GM21367 (cell line): Measurements from ENCODE around the gene CDC42.

Experiments used
- ATAC-seq: cut with Tn5 transposase; IDR thresholded peaks from one replicate; pipeline ENCODE4 v1.9.1; 2021; ENCODE audit not compliant: unreplicated experiment

The CDC42 gene

GRCh38 chr1:22104865-22105437 is 52.4 kb downstream of the CDC42 start:
- no peak for ATAC-seq

GRCh38 chr1:22105611-22106207 is 53.2 kb downstream of the CDC42 start:
- no peak for ATAC-seq

DNA sequence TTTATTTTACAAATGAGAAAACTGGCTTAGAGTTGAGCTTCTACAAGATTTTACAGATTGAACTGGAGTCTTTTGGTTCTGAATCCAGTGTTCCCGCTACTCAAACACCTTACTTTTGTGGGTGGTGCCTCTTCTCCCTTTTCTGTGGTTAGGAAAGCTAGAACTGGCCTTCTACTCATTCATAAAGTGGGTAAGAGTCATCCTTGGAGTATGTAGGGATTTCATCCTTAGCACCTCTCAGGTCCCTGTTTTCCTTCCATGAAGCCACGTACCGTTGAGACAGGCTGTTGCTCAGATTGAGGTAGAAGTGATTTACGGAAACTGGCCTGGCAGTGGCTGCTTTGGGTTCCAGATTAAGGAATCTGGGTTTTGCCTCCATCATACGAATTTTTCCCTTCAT is 54.6 kb downstream of the CDC42 start:
- ATAC-seq, result no peak

DNA sequence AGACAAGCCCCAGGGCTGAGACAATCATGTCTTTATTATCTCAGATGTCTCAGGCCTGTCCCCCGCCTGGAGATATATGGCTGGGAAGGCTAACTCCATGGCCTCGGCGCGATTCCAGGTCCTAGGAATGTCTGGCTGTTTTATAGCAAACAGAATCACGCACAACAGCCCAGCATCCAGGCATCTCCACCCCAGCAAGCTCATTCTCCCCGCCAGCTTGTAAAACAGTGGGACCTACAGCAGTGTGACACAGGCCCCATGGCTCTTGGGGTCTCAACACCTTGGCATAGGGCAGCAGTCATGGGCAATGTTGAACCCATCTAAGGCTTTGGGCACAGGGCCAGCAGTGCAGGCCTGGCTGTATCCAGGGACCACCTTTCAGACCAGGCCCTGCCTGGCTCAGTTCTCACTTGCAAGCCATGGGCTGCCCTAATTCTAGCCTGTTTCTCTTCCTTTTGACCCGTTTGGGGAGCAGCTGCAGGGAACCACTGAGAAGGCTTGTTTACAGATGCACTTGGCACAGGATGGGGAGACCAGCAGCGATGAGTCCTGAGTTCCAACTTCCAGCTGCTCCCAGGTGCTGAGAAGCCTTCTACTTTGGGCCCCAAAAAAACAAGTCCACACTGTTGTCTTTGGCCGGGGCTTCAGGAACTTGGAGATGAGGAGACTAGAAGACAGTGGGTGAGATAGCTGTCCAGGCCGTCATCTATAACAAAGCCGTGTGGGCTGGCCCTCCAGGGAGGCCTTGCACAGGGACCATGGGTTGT is 56.0 kb downstream of the CDC42 start:
- no peak for ATAC-seq

DNA sequence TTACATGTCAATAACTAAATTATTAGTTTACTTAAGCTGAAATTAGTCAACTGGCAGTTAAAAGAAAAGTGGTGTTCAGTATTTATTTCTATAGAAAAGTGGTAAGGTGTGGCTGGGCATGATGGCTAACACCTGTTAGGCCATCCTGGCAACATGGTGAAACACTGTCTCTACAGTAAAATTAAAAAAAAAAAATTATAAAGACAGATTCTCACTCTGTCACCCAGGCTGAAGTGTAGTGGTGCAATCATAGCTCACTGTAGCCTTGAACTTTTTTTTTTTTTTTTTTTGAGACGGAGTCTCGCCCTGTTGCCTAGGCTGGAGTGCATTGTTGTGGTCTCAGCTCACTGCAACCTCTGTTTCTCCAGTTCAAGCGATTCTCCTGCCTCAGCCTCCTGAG is 57.5 kb downstream of the CDC42 start:
- ATAC-seq, result no peak

DNA sequence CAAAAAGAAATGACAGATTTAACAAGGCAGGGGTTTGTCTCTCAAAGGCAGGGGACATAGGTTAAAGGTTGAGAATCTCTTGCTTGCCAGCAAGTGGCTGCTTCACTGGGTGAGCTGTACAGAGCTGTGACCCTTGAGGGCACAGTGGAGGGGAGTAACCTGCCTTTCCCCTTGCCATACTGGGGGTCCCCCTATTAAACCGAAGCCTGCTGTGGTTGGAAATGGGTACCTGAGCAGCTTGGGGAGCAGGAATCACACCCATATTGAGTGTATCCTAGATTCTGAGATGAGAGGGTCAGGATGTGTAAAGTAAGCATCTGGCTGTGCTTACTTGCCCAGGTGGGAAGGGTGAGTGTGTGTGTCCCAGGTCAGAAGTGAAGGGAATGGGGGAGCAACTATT is 58.6 kb downstream of the CDC42 start:
- no peak for ATAC-seq

DNA sequence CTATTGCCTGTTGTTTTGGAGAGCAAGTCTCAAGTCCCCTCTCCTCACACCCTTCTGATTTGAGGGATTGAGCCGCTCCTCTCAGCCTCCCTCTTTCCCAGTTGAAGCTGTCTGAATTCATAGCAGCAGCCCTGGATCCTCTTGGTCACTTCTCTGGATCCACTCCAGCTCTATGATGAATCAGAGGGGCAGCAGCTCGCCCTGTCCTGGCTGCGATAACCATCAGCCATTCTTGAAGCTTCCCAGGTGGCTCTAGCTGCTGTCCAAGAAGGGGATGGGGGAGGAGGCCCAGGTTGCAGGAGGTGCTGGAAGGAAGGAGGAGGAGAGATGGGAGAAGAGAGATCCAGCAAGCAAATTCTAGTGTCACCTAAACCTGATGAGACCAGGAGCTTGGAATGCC is 59.1 kb downstream of the CDC42 start:
- no peak for ATAC-seq

DNA sequence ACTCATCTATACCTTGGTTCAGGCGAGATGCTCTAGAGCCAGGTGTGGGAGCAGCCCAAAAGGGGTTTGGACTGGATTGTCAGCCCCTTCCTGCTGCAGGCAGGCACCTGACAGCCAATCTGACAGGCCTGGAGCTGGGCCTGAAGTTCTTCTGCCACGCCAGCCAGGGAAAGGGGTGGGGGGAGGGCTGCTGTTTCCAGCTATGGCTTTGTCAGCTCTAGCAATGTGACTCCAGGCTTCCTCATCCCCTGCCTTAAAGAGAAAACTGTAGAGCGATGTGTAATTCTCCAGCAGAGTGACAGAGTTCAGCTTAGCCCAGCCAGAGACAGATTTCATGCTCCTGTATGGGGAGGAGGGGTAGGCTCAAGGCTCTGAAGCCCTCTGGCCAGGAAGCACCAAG is 60.0 kb downstream of the CDC42 start:
- ATAC-seq, result no peak

DNA sequence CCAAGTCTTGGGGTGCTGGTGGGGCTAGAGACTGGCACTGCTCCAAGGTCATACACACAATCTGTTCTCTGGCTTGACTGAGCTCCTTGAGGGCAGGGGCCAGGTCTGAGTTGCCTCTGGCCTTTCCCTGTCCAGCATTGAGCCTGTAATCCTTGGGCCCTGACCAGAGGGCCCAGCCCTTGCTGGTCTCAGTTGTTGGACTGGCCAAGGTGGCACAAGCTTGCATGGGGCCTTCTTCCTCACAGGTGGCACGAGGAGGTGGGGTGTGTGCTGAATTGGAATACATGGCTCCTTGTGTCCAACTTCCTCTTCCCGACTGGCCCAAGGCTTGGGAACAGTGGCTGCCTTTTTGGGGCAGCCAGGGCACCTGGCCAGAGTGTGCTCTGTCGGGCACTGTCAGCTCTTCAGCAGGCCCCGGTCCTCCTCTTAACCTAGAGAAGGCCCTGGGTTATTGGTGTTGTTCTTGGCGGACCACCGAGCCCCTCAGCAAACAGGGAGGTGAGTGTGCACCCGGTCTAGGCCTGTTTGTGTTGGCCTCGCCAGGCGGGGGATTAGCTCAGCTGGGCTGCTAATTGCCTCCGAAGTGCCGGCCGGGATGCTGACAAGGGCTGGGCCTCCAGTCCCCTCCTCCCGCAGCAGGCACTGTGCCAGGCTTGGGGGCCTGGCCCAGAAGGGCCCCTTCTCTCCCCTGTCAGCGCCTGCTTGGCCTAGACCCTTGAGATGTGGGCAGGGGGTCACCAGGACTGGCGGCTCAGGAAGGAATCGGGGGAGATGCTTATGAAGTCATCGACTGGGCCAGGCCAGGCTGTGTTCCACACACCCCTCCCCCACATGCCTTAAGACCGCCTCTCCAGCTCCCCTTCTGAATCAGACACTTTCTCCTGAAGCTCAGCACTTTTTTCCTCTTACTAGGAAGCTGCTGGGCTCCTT is 61.8 kb downstream of the CDC42 start:
- no peak for ATAC-seq

DNA sequence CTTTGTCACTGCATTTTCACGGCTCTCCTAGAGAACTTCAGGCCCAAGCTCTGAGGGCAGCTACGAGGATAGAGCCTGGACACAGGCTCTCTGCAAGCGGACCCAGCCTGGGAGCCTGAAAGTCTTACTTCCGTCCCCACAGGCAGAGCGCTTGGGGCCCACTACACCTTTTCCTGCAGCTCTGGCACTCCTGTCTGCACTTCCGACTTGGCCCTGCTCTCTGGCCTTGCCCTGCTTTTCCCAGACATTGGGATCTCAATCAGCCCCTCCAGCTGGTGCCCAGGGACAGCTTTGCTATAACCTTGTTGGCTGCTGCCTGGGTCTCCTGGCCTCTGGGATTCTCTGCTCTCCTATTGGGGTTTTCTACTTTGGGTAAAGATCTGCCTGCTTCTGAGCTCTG is 62.8 kb downstream of the CDC42 start:
- ATAC-seq, result no peak

GRCh38 chr1:22117238-22117637 is 64.7 kb downstream of the CDC42 start:
- ATAC-seq, result no peak

GRCh38 chr1:22117851-22118250 is 65.3 kb downstream of the CDC42 start:
- no peak for ATAC-seq

DNA sequence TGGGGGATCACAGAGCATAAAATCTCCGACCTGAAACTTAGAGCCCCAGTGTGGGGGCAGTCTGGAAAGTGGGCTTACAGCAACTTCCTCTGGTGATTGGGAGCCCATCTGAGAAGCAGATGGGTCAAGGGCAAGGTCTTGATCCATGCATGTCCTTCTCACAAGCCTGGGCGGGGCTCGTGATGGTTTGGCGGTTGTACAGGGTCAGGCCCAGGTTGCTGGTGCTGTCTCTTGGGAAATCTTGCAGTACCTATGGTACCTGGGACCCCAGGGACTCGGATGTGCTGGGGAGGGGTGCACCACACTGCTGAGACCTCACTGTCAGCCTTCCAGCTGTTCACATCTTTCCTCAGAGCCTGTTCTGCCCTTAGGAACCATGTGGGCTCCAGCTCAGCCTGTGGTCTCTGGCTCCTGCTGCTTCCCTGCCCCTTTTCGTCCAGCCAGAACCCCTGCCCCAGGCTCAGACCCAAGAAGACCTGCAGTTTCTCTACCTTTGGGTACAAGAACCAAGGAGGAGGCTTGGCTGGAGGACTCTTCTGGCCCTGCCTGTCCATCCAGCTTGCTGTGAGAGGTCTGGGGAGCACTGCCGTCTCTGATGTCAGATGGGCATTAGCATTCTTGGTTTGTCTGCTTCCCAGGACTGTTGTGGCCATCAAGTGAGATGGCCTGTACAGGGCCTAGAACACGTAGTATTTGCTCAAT is 65.9 kb downstream of the CDC42 start:
- no peak for ATAC-seq

GRCh38 chr1:22119626-22120468 is 67.3 kb downstream of the CDC42 start:
- ATAC-seq, result no peak

DNA sequence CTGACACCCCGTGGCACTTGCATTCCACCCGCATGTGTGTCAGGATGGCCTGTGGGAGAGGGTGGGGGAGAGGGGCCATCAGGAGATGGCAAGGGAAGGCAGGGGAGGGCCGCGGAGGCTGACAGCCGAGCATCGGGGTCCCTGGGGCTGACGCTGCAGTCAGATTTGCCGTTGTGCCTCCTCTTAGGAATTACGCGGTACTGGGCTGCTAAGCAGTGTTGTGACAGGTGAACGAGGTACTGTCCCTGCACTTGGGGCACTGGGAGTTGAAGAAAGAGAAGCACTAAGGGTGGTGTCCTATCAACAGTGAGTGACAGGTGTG is 67.9 kb downstream of the CDC42 start:
- no peak for ATAC-seq

- no peak for ATAC-seq
Measured at GRCh38 chr1:22121421-22121911, 69.0 kb downstream of the CDC42 start.

GRCh38 chr1:22122273-22123070 is 70.0 kb downstream of the CDC42 start:
- ATAC-seq, result no peak

DNA sequence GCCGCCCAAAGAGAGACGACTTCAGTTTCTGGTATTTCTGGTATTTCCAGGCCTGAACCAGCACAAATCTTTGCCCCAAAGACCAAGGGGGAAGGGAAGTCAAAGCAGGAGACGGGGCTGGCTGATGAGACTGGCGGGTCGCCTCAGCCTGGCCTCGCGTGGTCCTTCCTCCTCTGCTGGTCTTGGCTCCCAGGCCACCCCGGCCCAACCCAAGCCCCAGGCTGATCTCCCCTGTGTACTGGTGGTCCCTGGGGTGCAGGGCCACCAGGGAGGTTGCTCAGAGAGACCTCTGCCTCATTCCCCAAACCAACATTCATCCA is 70.5 kb downstream of the CDC42 start:
- ATAC-seq, result no peak

DNA sequence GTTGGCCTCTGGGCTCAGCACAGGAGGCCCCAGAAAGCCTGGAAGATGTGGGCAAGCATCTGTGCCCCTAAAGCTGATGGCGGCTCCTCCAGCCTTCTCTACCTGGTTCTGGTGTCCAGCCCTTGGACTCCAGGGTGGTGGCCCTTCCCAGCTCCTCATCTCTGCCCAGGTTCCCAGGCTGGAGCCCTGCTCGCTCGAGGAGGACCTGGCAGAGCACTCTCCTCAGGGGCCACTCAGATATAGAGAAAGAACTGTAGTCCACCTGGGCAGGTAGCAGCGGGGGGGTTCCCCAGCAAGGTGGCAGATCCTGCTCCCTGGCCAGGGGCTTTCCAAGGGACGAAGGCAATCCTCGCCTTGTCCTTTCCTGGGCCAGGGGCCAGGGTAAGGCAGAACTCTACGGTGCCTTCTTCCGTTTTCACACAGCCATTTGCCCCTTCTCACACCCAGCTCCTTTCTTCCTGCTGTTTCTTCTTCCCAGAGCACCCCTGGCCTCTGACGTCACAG is 71.4 kb downstream of the CDC42 start:
- ATAC-seq, result no peak
